ENCODE results near the gene REEP5. TPM values are rescaled to one million over a fixed set of nuclear protein-coding genes. Genes with fewer than 3 reads are reported as not detected.

Gene REEP5
- total and polyA plus RNA-seq, 2 of the 4 experiments (the other 2 are of a cell fraction) = 49.3 to 82.0 TPM

- Histone ChIP-seq H3K4me2 (ENCODE audit: low read depth, low read length) (peak overlapping the region; percentile 55), H4K5ac (ENCODE audit: low read depth, low read length) (no peak overlapping the region), H3K4me3 (ENCODE audit: insufficient read depth, low read depth, low read length) (no peak overlapping the region), H2BK20ac (ENCODE audit: low read depth, low read length) (no peak overlapping the region), H3K18ac (ENCODE audit: low read depth, low read length) (0 out of 2 replicates have a peak overlapping the region, but pooled peaks have one; percentile 10), H4K8ac (ENCODE audit: low read depth in 2 of 2, low read length in 2 of 2) (no peak overlapping the region), H3K27ac (ENCODE audit: insufficient read depth, low read length) (no peak overlapping the region), H2BK15ac (ENCODE audit: low read depth, low read length) (no peak overlapping the region), H3K27me3 (ENCODE audit: control insufficient read depth, insufficient read depth, low read length) (no peaks in the 10 kb centered on the region), H2AFZ (replicated peaks; ENCODE audit: low read length, poor library complexity) (no peak overlapping the region), H3K56ac (ENCODE audit: extremely low read depth, insufficient read depth, low read length) (no peak overlapping the region), H2BK120ac (ENCODE audit: low read depth, low read length) (no peak overlapping the region), H4K20me1 (ENCODE audit: insufficient read depth, low read length) (peaks cover 5% of the 10 kb centered on the region), H3K79me1 (ENCODE audit: low read depth in 1 of 2, low read length in 2 of 2) (no peaks in the 10 kb centered on the region), H2AK9ac (replicated peaks; ENCODE audit: low read depth, low read length, poor library complexity) (no peak overlapping the region), H3K4ac (ENCODE audit: low read depth, low read length) (peak overlapping the region; percentile 31; the same call in 1 of the 2 replicates), H2AK5ac (ENCODE audit: low read depth, low read length) (no peak overlapping the region), H3K36me3 (ENCODE audit: control insufficient read depth, insufficient read depth, low read length) (no peaks in the 10 kb centered on the region), H3K9ac (ENCODE audit: low read depth, low read length) (no peak overlapping the region), H2BK5ac (ENCODE audit: low read depth, low read length, poor library complexity, severe bottlenecking) (peak overlapping the region; percentile 14), H3K4me1 (ENCODE audit: control insufficient read depth, insufficient read depth, low read length) (peaks cover 17% of the 10 kb centered on the region), H4K91ac (ENCODE audit: insufficient read depth, low read depth, low read length) (no peak overlapping the region), H3K23ac (ENCODE audit: low read depth, low read length) (no peak overlapping the region), H3K14ac (replicated peaks; ENCODE audit: low read depth, low read length) (no peak overlapping the region), H3K9me3 (ENCODE audit: control insufficient read depth, insufficient read depth, low read length) (no peaks in the 10 kb centered on the region), H3K9me1 (ENCODE audit: insufficient read depth, low read length) (peaks cover 6% of the 10 kb centered on the region)
- intact Hi-C loops (cut with micrococcal nuclease) (no loop called here), dilution Hi-C loops (cut with HindIII; ENCODE audit: low sequenced_read_pairs, unreplicated experiment) (no loop called here), in situ Hi-C loops (cut with MboI; ENCODE audit: low sequenced_read_pairs) (loop anchor here (25.0 kb wide), 1 partner anchor 396 kb away; no protein-coding TSS in a partner anchor)
- TF ChIP-seq CEBPB (IDR thresholded peaks at IDR 0.05; ENCODE audit: low read depth, low read length) (peak; percentile 13; the same call in 1 of the 2 replicates), MAZ (IDR thresholded peaks at IDR 0.05; ENCODE audit: borderline replicate concordance, low read depth, low read length) (no peak), MAFK (IDR thresholded peaks at IDR 0.05; ENCODE audit: low read depth, low read length) (peak; percentile 9; the same call in 1 of the 2 replicates), POLR2A (IDR thresholded peaks at IDR 0.05; ENCODE audit: low read depth, low read length) (no peak), RAD21 (IDR thresholded peaks at IDR 0.05; ENCODE audit: low read length) (no peak), RCOR1 (IDR thresholded peaks at IDR 0.05; ENCODE audit: insufficient replicate concordance, low read length) (peak; percentile 47), BHLHE40 (IDR thresholded peaks at IDR 0.05; ENCODE audit: low read depth, low read length) (peak; percentile 43; the same call in 1 of the 2 replicates), FOS (IDR thresholded peaks at IDR 0.05; ENCODE audit: low read depth, low read length) (peak; percentile 92), USF2 (IDR thresholded peaks at IDR 0.05; ENCODE audit: low read depth, low read length) (no peak)
- BruUV-seq (replicated peaks) = no TSS peak
- DNase-seq (peak; percentile 98), ATAC-seq (ENCODE audit: low read depth) (peak; percentile 87)
- ChIA-PET CTCF (no interaction called here), POLR2A (ENCODE audit: unreplicated experiment) (interaction anchor here (0.5 to 1.0 kb wide), 2 partner anchors 11 to 18 kb away, joined by 3 read pairs; partner anchors contain the start of gene DCP2)
- WGBS, 2 experiments (ENCODE audit: extremely low coverage in 2 of 2, insufficient read length in 1 of 2) = 30% methylated on average over 2 of the region's 5 CpGs; no CpG with 5 or more reads in 1 of the 2 experiments
Observed at GRCh38 chr5:112958093-112959088, 36.4 kb upstream of the REEP5 start.
